GM23338 (cell line): Measurements from ENCODE around the gene ICAM5. TPM values are rescaled to one million over a fixed set of nuclear protein-coding genes. Genes with fewer than 3 reads are reported as not detected.

Experiments used
- ATAC-seq: fragments of 200-7000 bp; cut with Tn5 transposase; 3 replicates; pipeline ENCODE4 v1.9.1; 2020
- DNase-seq: peaks from one replicate; pipeline ENCODE4 v3.0.0-alpha.2; 2015; ENCODE audit warnings: low spot score
- H2AFZ ChIP-seq: fragments of 200-600 bp; sonication (generic); 2 replicates; pipeline ENCODE4 v1.8.0; 2016; ENCODE audit warnings: antibody characterized with exemption, mild to moderate bottlenecking, moderate library complexity
- H3F3A ChIP-seq: fragments of 200-600 bp; sonication (generic); replicated peaks from 2 replicates; pipeline ENCODE4 v1.8.0; 2017; ENCODE audit warnings: antibody characterized with exemption, mixed run types, low read depth
- H3K27ac ChIP-seq: fragments of 200-600 bp; sonication (generic); 2 replicates; pipeline ENCODE4 v1.6.1; 2016; ENCODE audit warnings: low read depth
- H3K27me3 ChIP-seq: fragments of 200-600 bp; sonication (generic); 2 replicates; pipeline ENCODE4 v1.8.0; 2016; ENCODE audit warnings: mild to moderate bottlenecking, mixed run types, moderate library complexity; ENCODE audit not compliant: insufficient read depth
- H3K36me3 ChIP-seq: fragments of 200-600 bp; sonication (generic); 2 replicates; pipeline ENCODE4 v1.8.0; 2016; ENCODE audit warnings: mild to moderate bottlenecking; ENCODE audit not compliant: insufficient read depth
- H3K4me1 ChIP-seq: fragments of 200-600 bp; sonication (generic); 2 replicates; pipeline ENCODE4 v1.8.0; 2016; ENCODE audit warnings: mild to moderate bottlenecking, moderate library complexity; ENCODE audit not compliant: insufficient read depth
- H3K4me2 ChIP-seq: fragments of 200-600 bp; sonication (generic); 2 replicates; pipeline ENCODE4 v1.7.1; 2017; ENCODE audit warnings: mixed run types
- H3K4me3 ChIP-seq: fragments of 200-600 bp; sonication (generic); 2 replicates; pipeline ENCODE4 v1.6.1; 2016; ENCODE audit warnings: mixed run types
- H3K79me2 ChIP-seq: fragments of 200-600 bp; sonication (generic); replicated peaks from 2 replicates; pipeline ENCODE4 v1.8.0; 2017; ENCODE audit warnings: mild to moderate bottlenecking; ENCODE audit not compliant: insufficient read depth
- H3K9me2 ChIP-seq: fragments of 200-600 bp; sonication (generic); 2 replicates; pipeline ENCODE4 v1.8.0; 2017; ENCODE audit not compliant: insufficient read depth
- H4K20me1 ChIP-seq: fragments of 200-600 bp; sonication (generic); replicated peaks from 2 replicates; pipeline ENCODE4 v1.8.0; 2017; ENCODE audit warnings: mild to moderate bottlenecking; ENCODE audit not compliant: insufficient read depth
- H3K27ac Mint-ChIP-seq: 2 replicates; pipeline ENCODE4 v1.8.0; 2020; ENCODE audit warnings: inconsistent platforms, mild to moderate bottlenecking, moderate library complexity, mixed read lengths
- H3K27me3 Mint-ChIP-seq: 3 replicates; pipeline ENCODE4 v1.8.0; 2022; ENCODE audit warnings: low read depth, mild to moderate bottlenecking, moderate library complexity, mixed read lengths, inconsistent platforms; ENCODE audit not compliant: insufficient read depth, poor library complexity
- H3K36me3 Mint-ChIP-seq: 3 replicates; pipeline ENCODE4 v1.8.0; 2021; ENCODE audit warnings: low read depth, mild to moderate bottlenecking, inconsistent platforms, moderate library complexity, mixed read lengths
- H3K4me1 Mint-ChIP-seq: 3 replicates; pipeline ENCODE4 v1.8.0; 2020; ENCODE audit warnings: mild to moderate bottlenecking, inconsistent platforms, mixed read lengths
- H3K4me3 Mint-ChIP-seq: 3 replicates; pipeline ENCODE4 v1.8.0; 2021; ENCODE audit warnings: moderate library complexity, mild to moderate bottlenecking, inconsistent platforms, mixed read lengths
- H3K9me3 Mint-ChIP-seq: 3 replicates; pipeline ENCODE4 v1.8.0; 2020; ENCODE audit warnings: moderate library complexity, mild to moderate bottlenecking, inconsistent platforms, mixed read lengths
- CTCF ChIP-seq, 2 experiments: fragments of 200-600 bp in 1 of 2; sonication (generic) in 1 of 2; conservative IDR thresholded peaks; 2 replicates each; pipeline versions ENCODE4 v1.5.1 to v1.6.1; 2016 to 2017; ENCODE audit warnings: antibody characterized with exemption in 2 of 2, low read depth in 2 of 2, mild to moderate bottlenecking in 2 of 2, moderate library complexity in 1 of 2
- ETS1 ChIP-seq: IDR thresholded peaks from 2 replicates; pipeline ENCODE4 v1.6.1; 2016; ENCODE audit warnings: antibody characterized with exemption
- EZH2 ChIP-seq: fragments of 200-600 bp; sonication (generic); IDR thresholded peaks from one replicate; pipeline ENCODE4 v1.8.0; 2017; ENCODE audit warnings: antibody characterized with exemption, mild to moderate bottlenecking, low read depth; ENCODE audit not compliant: unreplicated experiment
- NANOG ChIP-seq: IDR thresholded peaks from 2 replicates; pipeline ENCODE4 v1.6.1; 2016; ENCODE audit warnings: antibody characterized with exemption, borderline replicate concordance
- POLR2AphosphoS5 ChIP-seq: IDR thresholded peaks from 2 replicates; pipeline ENCODE4 v1.6.1; 2016; ENCODE audit warnings: antibody characterized with exemption, low read depth
- STAT1 ChIP-seq: IDR thresholded peaks from one replicate; pipeline ENCODE4 v1.6.1; 2016; ENCODE audit warnings: antibody characterized with exemption; ENCODE audit not compliant: unreplicated experiment
- ZNF331 ChIP-seq: fragments of 250-450 bp; sonication (Bioruptor Pico); IDR thresholded peaks from 2 replicates; pipeline ENCODE4 v1.5.0; 2020; ENCODE audit warnings: low read depth, mild to moderate bottlenecking, moderate library complexity
- ZNF462 ChIP-seq: fragments of 250-450 bp; sonication (Bioruptor Pico); IDR thresholded peaks from 2 replicates; pipeline ENCODE4 v1.5.0; 2020; ENCODE audit warnings: mild to moderate bottlenecking, moderate library complexity
- polyA plus RNA-seq: library from polyadenylated mRNA; unstranded; fragments of >200 nt; fragmentation: Nextera tagmentation; extraction: Ambion mirVana; gene quantifications from 2 replicates; pipeline ENCODE4 v1.2.1, GENCODE V29; 2016
- total RNA-seq: library from RNA; depleted of rRNA; stranded (reverse); fragments of >200 nt; shearing (Covaris generic); gene quantifications from 2 replicates; pipeline ENCODE4 v1.2.3, GENCODE V29; 2014

The ICAM5 gene
- total and polyA plus RNA-seq, 2 experiments from 2014 or later: 0.47 to 4.6 TPM

GRCh38 chr19:10256970-10257615 is 32.7 kb upstream of the ICAM5 start:
- Mint-ChIP-seq H3K27me3 (peaks cover 5% of the 10 kb centered on the region), H3K4me1 (peaks cover 4% of the 10 kb centered on the region), H3K27ac (no peak overlapping the region), H3K36me3 (peaks cover 51% of the 10 kb centered on the region), H3K9me3 (no peaks in the 10 kb centered on the region; the same call in 2 of the 3 replicates), H3K4me3 (no peak overlapping the region; the same call in 2 of the 3 replicates)
- Histone ChIP-seq H3F3A (peaks cover 3% of the 10 kb centered on the region), H3K36me3 (peaks cover 10% of the 10 kb centered on the region), H3K79me2 (peaks cover 11% of the 10 kb centered on the region), H3K4me1 (no peaks in the 10 kb centered on the region), H2AFZ (no peak overlapping the region), H3K27ac (no peak overlapping the region), H3K27me3 (no peaks in the 10 kb centered on the region), H4K20me1 (peaks cover 6% of the 10 kb centered on the region; the same call in 1 of the 2 replicates), H3K4me2 (no peak overlapping the region), H3K4me3 (no peak overlapping the region), H3K9me2 (no peaks in the 10 kb centered on the region)
- ATAC-seq (no peak), DNase-seq (no peak)
- no peak for TF ChIP-seq STAT1
- TF ChIP-seq POLR2AphosphoS5: no peak
- TF ChIP-seq NANOG: no peak
- no peak for TF ChIP-seq CTCF (conservative IDR thresholded peaks at IDR 0.05; ENCODE audit: low read depth in 2 of 2)

- H3K4me1 ChIP-seq: no peaks in the 10 kb centered on the region
- peaks cover 3% of the 10 kb centered on the region; the same call in 1 of the 2 replicates for H3K79me2 ChIP-seq
- DNase-seq (no peak), ATAC-seq (no peak)
- no peaks in the 10 kb centered on the region for H3K9me2 ChIP-seq
- TF ChIP-seq ZNF462 (CRISPR knock-in tag) (no peak), ETS1 (no peak), POLR2AphosphoS5 (no peak), EZH2 (no peak), ZNF331 (CRISPR knock-in tag) (no peak), NANOG (no peak)
- Mint-ChIP-seq H3K4me3 (no peak overlapping the region), H3K9me3 (no peaks in the 10 kb centered on the region; the same call in 2 of the 3 replicates), H3K27ac (no peak overlapping the region), H3K27me3 (peaks cover 5% of the 10 kb centered on the region), H3K4me1 (no peaks in the 10 kb centered on the region), H3K36me3 (peaks cover 48% of the 10 kb centered on the region)
- no peak overlapping the region for H3K4me2 ChIP-seq
- no peaks in the 10 kb centered on the region for H3K27me3 ChIP-seq
- no peak overlapping the region for H3K27ac ChIP-seq
- peaks cover 3% of the 10 kb centered on the region for H3F3A ChIP-seq
- H2AFZ ChIP-seq: no peak overlapping the region
- peaks cover 6% of the 10 kb centered on the region; the same call in 1 of the 2 replicates for H4K20me1 ChIP-seq
- H3K36me3 ChIP-seq: peaks cover 10% of the 10 kb centered on the region
- no peak overlapping the region for H3K4me3 ChIP-seq
Observed at GRCh38 chr19:10258080-10258710, 31.6 kb upstream of the ICAM5 start.
